ENCODE measurements around the gene DDX17. TPM values are rescaled to one million over a fixed set of nuclear protein-coding genes. Genes with fewer than 3 reads are reported as not detected.

Gene DDX17
- total RNA-seq, 1 experiment from 2014 or later, result 234 TPM

DNA sequence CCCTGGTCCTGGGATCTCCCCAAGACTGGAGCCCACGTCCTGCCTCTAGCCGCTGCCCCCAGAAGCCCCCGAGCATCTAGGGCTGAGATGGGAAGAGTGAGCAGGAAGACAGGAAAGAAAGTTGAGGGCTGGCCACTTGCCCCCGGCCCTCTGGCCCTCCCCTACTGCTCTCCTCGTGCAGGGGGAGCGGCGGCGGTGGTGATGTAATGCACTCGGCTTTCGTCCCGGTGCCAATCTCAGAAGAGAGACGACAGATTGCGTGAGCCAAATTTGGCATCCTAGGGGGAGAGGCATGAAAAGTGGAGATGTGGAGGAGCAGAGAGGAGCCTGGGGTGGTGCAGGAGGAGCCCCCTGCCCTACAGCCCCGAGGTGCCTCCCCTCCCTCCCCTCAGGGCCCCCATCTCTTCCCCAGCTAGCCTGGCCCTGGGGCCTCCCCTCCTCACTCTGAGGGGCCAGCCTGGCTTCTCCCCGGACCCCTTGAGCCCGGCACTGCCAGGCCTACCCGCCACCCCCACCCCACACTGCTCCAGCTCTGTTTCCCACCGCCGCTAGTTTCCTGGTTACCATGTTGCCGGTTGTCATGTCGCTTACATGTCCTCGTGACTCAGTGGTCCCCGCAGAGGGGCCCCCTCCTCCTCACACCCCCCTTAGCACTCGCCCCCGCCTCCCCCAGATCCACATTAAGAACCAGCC, 53.6 kb downstream of the DDX17 start:
- Histone ChIP-seq H3K9ac (ENCODE audit: low read length) (no peak overlapping the region), H4K20me1 (ENCODE audit: insufficient read depth) (no peaks in the 10 kb centered on the region), H3K36me3 (ENCODE audit: control insufficient read depth in 1 of 2, insufficient read depth in 2 of 2, low read length in 2 of 2) (no peaks in the 10 kb centered on the region), H3K27ac (ENCODE audit: low read depth, low read length) (no peak overlapping the region), H3K79me2 (ENCODE audit: insufficient read depth, low read length) (no peaks in the 10 kb centered on the region), H3K4me3 (replicated peaks in 1 of 2; ENCODE audit: low read depth in 1 of 2, low read length in 2 of 2) (no peak overlapping the region), H3K4me1 (ENCODE audit: control insufficient read depth in 1 of 2, insufficient read depth in 2 of 2, low read length in 2 of 2) (peaks cover 14 to 16% of the 10 kb centered on the region in 2 experiments), H3K27me3 (ENCODE audit: insufficient read depth, low read length) (no peaks in the 10 kb centered on the region), H3K9me2 (ENCODE audit: insufficient read depth) (no peaks in the 10 kb centered on the region), H2AFZ (ENCODE audit: low read depth, low read length, poor library complexity, severe bottlenecking) (no peak overlapping the region), H3K4me2 (ENCODE audit: low read length) (no peak overlapping the region), H3K9me3 (ENCODE audit: control insufficient read depth in 1 of 2, insufficient read depth in 1 of 2, low read depth in 1 of 2, low read length in 2 of 2) (no peaks in the 10 kb centered on the region)
- ChIA-PET CTCF (no interaction called here), POLR2A (interaction anchor here (0.7 kb wide), 1 partner anchor 11 kb away, joined by 3 read pairs; no protein-coding TSS in a partner anchor), RAD21 (ENCODE audit: low non-redundant PET in 1 of 2, low total read pairs in 2 of 2, uncharacterized antibody in 2 of 2, unreplicated experiment in 2 of 2) (no interaction called here)
- BruUV-seq (replicated peaks), result no TSS peak
- intact Hi-C loops (cut with micrococcal nuclease), result no loop called here
- ATAC-seq, result no peak
- no peak for DNase-seq (ENCODE audit: low read depth, low spot score)
- TF ChIP-seq ELF1 (IDR thresholded peaks at IDR 0.05; ENCODE audit: borderline replicate concordance, low read depth) (no peak), CBX3 (IDR thresholded peaks at IDR 0.05; ENCODE audit: low read depth) (no peak), SIN3A (IDR thresholded peaks at IDR 0.05; ENCODE audit: low read depth) (no peak), EGR1 (IDR thresholded peaks at IDR 0.05; ENCODE audit: low read depth) (no peak), SP1 (IDR thresholded peaks at IDR 0.05; ENCODE audit: low read depth) (no peak), RAD21 (IDR thresholded peaks at IDR 0.05; ENCODE audit: low read depth) (no peak), FOSL1 (IDR thresholded peaks at IDR 0.05; ENCODE audit: low read depth) (no peak), ZFX (IDR thresholded peaks at IDR 0.05) (no peak), EZH2 (IDR thresholded peaks at IDR 0.05) (no peak), SRF (IDR thresholded peaks at IDR 0.05; ENCODE audit: low read depth) (no peak)
- TF ChIP-seq, protein P1, sequence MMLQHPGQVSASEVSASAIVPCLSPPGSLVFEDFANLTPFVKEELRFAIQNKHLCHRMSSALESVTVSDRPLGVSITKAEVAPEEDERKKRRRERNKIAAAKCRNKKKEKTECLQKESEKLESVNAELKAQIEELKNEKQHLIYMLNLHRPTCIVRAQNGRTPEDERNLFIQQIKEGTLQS (IDR thresholded peaks at IDR 0.05), result no peak
- TF ChIP-seq, protein P2, sequence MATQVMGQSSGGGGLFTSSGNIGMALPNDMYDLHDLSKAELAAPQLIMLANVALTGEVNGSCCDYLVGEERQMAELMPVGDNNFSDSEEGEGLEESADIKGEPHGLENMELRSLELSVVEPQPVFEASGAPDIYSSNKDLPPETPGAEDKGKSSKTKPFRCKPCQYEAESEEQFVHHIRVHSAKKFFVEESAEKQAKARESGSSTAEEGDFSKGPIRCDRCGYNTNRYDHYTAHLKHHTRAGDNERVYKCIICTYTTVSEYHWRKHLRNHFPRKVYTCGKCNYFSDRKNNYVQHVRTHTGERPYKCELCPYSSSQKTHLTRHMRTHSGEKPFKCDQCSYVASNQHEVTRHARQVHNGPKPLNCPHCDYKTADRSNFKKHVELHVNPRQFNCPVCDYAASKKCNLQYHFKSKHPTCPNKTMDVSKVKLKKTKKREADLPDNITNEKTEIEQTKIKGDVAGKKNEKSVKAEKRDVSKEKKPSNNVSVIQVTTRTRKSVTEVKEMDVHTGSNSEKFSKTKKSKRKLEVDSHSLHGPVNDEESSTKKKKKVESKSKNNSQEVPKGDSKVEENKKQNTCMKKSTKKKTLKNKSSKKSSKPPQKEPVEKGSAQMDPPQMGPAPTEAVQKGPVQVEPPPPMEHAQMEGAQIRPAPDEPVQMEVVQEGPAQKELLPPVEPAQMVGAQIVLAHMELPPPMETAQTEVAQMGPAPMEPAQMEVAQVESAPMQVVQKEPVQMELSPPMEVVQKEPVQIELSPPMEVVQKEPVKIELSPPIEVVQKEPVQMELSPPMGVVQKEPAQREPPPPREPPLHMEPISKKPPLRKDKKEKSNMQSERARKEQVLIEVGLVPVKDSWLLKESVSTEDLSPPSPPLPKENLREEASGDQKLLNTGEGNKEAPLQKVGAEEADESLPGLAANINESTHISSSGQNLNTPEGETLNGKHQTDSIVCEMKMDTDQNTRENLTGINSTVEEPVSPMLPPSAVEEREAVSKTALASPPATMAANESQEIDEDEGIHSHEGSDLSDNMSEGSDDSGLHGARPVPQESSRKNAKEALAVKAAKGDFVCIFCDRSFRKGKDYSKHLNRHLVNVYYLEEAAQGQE (IDR thresholded peaks at IDR 0.05; ENCODE audit: low read depth), result no peak

Measured in HCT116 (cell line).